Loucy (cell line): ENCODE measurements around the gene RPL27A.

Source experiments
- H2AFZ ChIP-seq: fragments of 200-600 bp; sonication (generic); 2 replicates; pipeline ENCODE4 v1.6.0; 2016; ENCODE audit warnings: antibody characterized with exemption, mild to moderate bottlenecking, low read length, moderate library complexity
- H3F3A ChIP-seq: fragments of 200-600 bp; 2 replicates; pipeline ENCODE4 v1.6.0; 2016; ENCODE audit warnings: antibody characterized with exemption, low read depth, mild to moderate bottlenecking
- H3K27me3 ChIP-seq: fragments of 200-600 bp; sonication (generic); 2 replicates; pipeline ENCODE4 v1.6.1; 2014; ENCODE audit warnings: low read length, mild to moderate bottlenecking; ENCODE audit not compliant: insufficient read depth, poor library complexity, severe bottlenecking
- H3K36me3 ChIP-seq: fragments of 200-600 bp; sonication (generic); 2 replicates; pipeline ENCODE4 v1.6.1; 2016; ENCODE audit warnings: low read length; ENCODE audit not compliant: insufficient read depth
- H3K4me1 ChIP-seq: fragments of 200-600 bp; sonication (generic); 2 replicates; pipeline ENCODE4 v1.5.1; 2014; ENCODE audit warnings: low read length, mild to moderate bottlenecking; ENCODE audit not compliant: insufficient read depth, poor library complexity, severe bottlenecking
- H3K4me2 ChIP-seq: fragments of 200-600 bp; sonication (generic); 2 replicates; pipeline ENCODE4 v1.6.0; 2014; ENCODE audit warnings: antibody characterized with exemption, low read length, low read depth, mild to moderate bottlenecking; ENCODE audit not compliant: poor library complexity, severe bottlenecking
- H3K4me3 ChIP-seq: fragments of 200-600 bp; sonication (generic); 2 replicates; pipeline ENCODE4 v1.5.1; 2014; ENCODE audit warnings: low read length, mild to moderate bottlenecking, mixed read lengths; ENCODE audit not compliant: poor library complexity, severe bottlenecking
- H3K79me2 ChIP-seq: fragments of 200-600 bp; sonication (generic); 2 replicates; pipeline ENCODE4 v1.6.1; 2014; ENCODE audit warnings: low read length; ENCODE audit not compliant: insufficient read depth
- H3K9ac ChIP-seq: fragments of 200-600 bp; sonication (generic); 2 replicates; pipeline ENCODE4 v1.6.0; 2014; ENCODE audit warnings: mild to moderate bottlenecking, low read depth, low read length, moderate library complexity; ENCODE audit not compliant: poor library complexity, severe bottlenecking
- H3K9me2 ChIP-seq: fragments of 200-600 bp; sonication (generic); replicated peaks from 2 replicates; pipeline ENCODE4 v1.6.1; 2016; ENCODE audit warnings: low read depth, low read length, mixed read lengths
- H3K9me3 ChIP-seq: fragments of 200-600 bp; sonication (generic); 2 replicates; pipeline ENCODE4 v1.6.1; 2014; ENCODE audit warnings: mild to moderate bottlenecking, antibody characterized with exemption, low read length, low read depth; ENCODE audit not compliant: insufficient read depth
- H4K20me1 ChIP-seq: fragments of 200-600 bp; sonication (generic); 2 replicates; pipeline ENCODE4 v1.6.0; 2014; ENCODE audit warnings: antibody characterized with exemption, low read length, mild to moderate bottlenecking; ENCODE audit not compliant: insufficient read depth, poor library complexity, severe bottlenecking
- CTCF ChIP-seq: fragments of 200-600 bp; sonication (generic); conservative IDR thresholded peaks from 2 replicates; pipeline ENCODE4 v1.5.1; 2014; ENCODE audit warnings: mild to moderate bottlenecking, antibody characterized with exemption, low read length
- EZH2phosphoT487 ChIP-seq: fragments of 200-600 bp; IDR thresholded peaks from 2 replicates; pipeline ENCODE4 v1.6.1; 2018; ENCODE audit warnings: antibody characterized with exemption, mild to moderate bottlenecking, moderate library complexity, borderline replicate concordance

Gene RPL27A

DNA sequence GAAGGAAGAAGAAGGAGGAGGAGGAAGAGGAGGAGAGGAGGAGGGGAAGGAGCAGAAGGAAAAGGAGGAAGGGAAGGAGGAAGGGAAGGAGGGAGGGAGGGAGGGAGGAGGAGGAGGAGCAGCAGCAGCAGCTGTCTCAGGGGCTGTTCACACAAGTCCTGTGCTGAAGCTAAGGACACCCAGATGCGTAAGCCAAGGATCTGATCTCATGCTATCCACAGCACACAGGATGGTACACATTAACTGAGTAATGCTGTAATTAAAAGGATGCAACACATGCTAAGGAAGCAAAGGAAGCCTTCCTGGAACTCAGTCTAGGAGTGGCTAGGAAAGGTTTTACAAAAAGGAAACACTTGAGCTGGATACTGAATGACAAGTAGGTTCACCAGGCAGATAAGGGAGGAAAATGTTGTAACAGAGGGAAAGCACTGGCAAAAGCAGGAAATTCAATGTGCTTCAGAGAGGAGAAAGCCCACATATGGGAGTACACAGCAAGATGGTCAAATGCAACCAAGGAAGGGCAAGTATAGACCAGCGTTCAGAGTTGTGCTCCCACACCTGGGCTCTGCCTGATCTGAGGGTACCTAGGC is 32.1 kb upstream of the RPL27A start:
- Histone ChIP-seq H2AFZ (no peak overlapping the region), H3K9me2 (no peaks in the 10 kb centered on the region), H3K9me3 (no peaks in the 10 kb centered on the region), H3K4me1 (peaks cover 9% of the 10 kb centered on the region), H3F3A (no peaks in the 10 kb centered on the region), H4K20me1 (no peaks in the 10 kb centered on the region), H3K4me3 (no peak overlapping the region), H3K27me3 (no peaks in the 10 kb centered on the region), H3K9ac (no peak overlapping the region), H3K4me2 (no peak overlapping the region), H3K79me2 (no peaks in the 10 kb centered on the region), H3K36me3 (peaks cover 8% of the 10 kb centered on the region; the same call in 1 of the 2 replicates)
- TF ChIP-seq CTCF (no peak), EZH2phosphoT487 (no peak)

- no peaks in the 10 kb centered on the region for H3F3A ChIP-seq
- H3K36me3 ChIP-seq = peaks cover 6% of the 10 kb centered on the region; the same call in 1 of the 2 replicates
- no peaks in the 10 kb centered on the region for H4K20me1 ChIP-seq
- no peaks in the 10 kb centered on the region for H3K27me3 ChIP-seq
- no peaks in the 10 kb centered on the region for H3K79me2 ChIP-seq
- H3K4me3 ChIP-seq = no peak overlapping the region
- H3K4me1 ChIP-seq = peaks cover 9% of the 10 kb centered on the region
- H3K4me2 ChIP-seq = no peak overlapping the region
- no peak overlapping the region for H2AFZ ChIP-seq
- H3K9me2 ChIP-seq = no peaks in the 10 kb centered on the region
- H3K9me3 ChIP-seq = no peaks in the 10 kb centered on the region
- no peak overlapping the region for H3K9ac ChIP-seq
- TF ChIP-seq EZH2phosphoT487 = no peak
- TF ChIP-seq CTCF = no peak
Observed at GRCh38 chr11:8652140-8652539, 30.5 kb upstream of the RPL27A start.

- no peaks in the 10 kb centered on the region for H3K9me3 ChIP-seq
- no peaks in the 10 kb centered on the region for H3K4me1 ChIP-seq
- no peaks in the 10 kb centered on the region for H4K20me1 ChIP-seq
- H3K9me2 ChIP-seq = no peaks in the 10 kb centered on the region
- no peak overlapping the region for H3K4me2 ChIP-seq
- H3K79me2 ChIP-seq = no peaks in the 10 kb centered on the region
- no peak overlapping the region for H3K9ac ChIP-seq
- no peaks in the 10 kb centered on the region for H3K36me3 ChIP-seq
- no peaks in the 10 kb centered on the region for H3F3A ChIP-seq
- H2AFZ ChIP-seq = no peak overlapping the region
- no peaks in the 10 kb centered on the region for H3K27me3 ChIP-seq
- no peak overlapping the region for H3K4me3 ChIP-seq
- TF ChIP-seq CTCF = no peak
- no peak for TF ChIP-seq EZH2phosphoT487
Observed at GRCh38 chr11:8654503-8654902, 28.1 kb upstream of the RPL27A start.
